Right renal cortex interstitium (tissue), 3 donors: ENCODE measurements around the gene SNAP47. TPM values are rescaled to one million over a fixed set of nuclear protein-coding genes. Genes with fewer than 3 reads are reported as not detected.
"Not testable (repeated sequence)": the region's sequence is repeated elsewhere in the genome, so short reads cannot be mapped to it uniquely, and the experiment has no call there.

Experiments
- DNase-seq, 3 donors: peaks; one replicate each; pipeline ENCODE4 v3.0.0-alpha.2; 2013; ENCODE audit warnings: low read depth in 3 of 3, low spot score in 2 of 3
- polyA plus RNA-seq, 3 donors: library from polyadenylated mRNA; unstranded; fragments of 120-200 nt; gene quantifications; one replicate each; pipeline ENCODE4 v1.2.1, GENCODE V29; 2013; ENCODE audit not compliant: insufficient read length in 3 of 3

SNAP47 gene, protein sequence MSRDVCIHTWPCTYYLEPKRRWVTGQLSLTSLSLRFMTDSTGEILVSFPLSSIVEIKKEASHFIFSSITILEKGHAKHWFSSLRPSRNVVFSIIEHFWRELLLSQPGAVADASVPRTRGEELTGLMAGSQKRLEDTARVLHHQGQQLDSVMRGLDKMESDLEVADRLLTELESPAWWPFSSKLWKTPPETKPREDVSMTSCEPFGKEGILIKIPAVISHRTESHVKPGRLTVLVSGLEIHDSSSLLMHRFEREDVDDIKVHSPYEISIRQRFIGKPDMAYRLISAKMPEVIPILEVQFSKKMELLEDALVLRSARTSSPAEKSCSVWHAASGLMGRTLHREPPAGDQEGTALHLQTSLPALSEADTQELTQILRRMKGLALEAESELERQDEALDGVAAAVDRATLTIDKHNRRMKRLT
- polyA plus RNA-seq = 10 to 100 TPM; 42.6 to 44.7 (median 43.0) TPM

- DNase-seq = peak; percentile 78 to 81 (median 79)
These were observed at the start of gene SNAP47, which contains the start of gene JMJD4 for GRCh38 chr1:227734856-227735538. SNAP47 (plus strand) TSS chr1:227735435; CDS start chr1:227747737, 12,302 bp downstream. JMJD4 (minus strand) TSS chr1:227735302; CDS start chr1:227735273, 29 bp downstream.

GRCh38 chr1:227685807-227686206, 49.4 kb upstream of the SNAP47 start:
- no peak for DNase-seq

DNA sequence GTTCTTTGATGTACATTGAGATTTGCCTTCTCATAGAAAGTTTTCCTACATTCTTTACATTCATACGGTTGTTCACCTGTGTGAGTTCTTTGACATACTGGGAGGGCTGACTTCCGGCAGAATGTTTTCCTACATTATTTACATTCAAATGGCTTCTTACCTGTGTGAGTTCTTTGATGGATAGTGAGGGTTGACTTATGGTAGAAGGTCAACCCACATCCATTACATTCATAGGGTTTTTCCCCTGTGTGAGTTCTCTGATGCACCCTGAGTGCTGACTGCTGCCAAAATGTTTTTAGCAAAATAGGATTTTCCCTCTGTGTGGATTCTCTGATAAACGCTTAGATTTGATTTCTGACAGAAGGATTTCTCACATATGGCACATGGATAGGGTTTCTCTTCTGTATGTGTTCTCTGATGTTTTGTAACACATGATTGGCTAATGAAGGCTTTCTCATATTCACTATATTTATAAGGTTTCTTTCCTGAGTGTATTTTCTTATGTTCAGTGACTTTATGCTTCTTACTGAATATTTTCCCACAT, 37.8 kb upstream of the SNAP47 start:
- DNase-seq = no peak

GRCh38 chr1:227701631-227702030, 33.6 kb upstream of the SNAP47 start:
- not testable (repeated sequence) for DNase-seq

DNA sequence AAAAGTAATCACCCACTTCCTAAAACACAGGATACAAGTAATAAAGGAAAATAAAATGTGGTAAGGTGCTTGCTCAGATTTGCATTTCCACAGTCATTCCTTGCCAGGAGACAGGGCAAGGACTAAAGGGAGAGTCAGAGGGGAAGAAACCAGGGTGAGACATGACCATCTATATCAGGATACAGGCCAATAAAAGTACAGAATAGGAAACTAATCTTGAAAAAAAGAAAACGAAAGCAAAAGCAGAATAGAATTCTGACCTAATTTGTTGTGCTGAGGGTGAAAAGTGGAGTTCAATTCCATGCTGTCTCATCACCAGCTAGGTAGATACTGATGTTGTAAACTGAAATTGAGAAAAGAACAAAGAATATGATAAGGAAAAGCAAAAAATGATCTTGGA, 27.4 kb upstream of the SNAP47 start:
- no peak for DNase-seq

DNA sequence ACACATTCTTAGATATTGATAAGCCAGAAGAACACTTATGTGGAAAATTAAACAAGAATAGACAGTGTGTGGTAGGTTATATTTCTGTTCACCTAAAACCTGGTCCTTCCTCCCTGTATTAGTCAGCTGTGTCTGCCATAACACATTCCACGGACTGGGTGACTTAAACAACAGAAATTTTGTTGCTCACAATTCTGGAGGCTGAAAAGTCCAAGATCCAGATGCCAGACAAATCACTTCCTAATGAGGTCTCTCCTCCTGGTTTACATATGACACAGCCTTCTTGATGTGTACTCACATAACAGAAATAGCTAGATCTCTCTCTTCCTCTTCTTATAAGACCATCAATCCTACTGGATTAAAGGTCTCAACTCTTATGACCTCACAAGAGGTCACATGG, 25.8 kb upstream of the SNAP47 start:
- no peak for DNase-seq

DNA sequence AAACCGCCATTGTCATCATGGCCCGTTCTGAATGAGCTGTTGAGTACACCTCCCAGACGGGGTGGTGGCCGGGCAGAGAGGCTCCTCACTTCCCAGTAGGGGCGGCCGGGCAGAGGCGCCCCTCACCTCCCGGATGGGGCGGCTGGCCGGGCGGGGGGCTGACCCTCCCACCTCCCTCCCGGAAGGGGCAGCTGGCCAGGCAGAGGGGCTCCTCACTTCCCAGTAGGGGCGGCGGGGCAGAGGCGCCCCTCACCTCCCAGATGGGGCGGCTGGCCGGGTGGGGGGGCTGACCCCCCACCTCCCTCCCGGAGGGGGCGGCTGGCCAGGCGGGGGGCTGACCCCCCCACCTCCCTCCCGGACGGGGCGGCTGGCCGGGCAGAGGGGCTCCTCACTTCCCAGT, 24.8 kb upstream of the SNAP47 start:
- DNase-seq = not testable (repeated sequence)

DNA sequence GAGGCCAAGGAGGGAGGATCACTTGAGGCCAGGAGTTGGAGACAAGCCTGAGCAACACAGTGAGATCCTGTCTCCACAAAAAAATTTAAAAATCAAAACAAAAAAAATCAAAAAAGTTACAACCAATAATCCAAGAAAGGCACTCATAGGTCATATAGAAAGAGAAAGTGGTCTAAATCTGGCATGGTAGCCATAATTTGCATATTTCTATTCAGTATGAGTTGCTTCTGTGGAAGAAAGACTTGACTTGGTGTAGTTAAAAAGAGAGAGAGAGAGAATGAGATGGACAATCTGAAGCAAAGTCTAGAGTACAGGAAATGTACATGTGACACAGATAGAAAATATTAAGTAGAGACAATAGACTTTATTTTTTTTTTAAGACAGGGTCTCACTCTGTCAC, 22.6 kb upstream of the SNAP47 start:
- DNase-seq = no peak

DNA sequence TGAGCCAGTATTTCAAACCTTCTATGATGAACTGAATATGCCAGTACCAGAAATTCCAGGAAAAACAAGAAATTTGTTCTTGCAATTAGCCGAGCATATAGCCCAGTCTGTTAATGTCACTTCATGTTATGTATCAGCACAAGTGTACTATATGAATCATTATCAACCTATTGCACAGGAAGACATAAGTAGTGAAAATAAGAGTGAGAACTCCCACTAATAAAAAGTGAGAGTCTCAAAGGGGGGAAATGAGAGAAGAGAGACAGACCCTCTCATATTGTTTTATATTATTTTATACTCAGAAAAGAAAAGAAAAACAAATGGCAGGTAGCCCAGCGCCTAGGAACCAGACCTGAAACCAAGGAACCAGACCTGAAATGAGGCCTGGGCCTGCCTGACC, 16.3 kb upstream of the SNAP47 start:
- no peak for DNase-seq

DNA sequence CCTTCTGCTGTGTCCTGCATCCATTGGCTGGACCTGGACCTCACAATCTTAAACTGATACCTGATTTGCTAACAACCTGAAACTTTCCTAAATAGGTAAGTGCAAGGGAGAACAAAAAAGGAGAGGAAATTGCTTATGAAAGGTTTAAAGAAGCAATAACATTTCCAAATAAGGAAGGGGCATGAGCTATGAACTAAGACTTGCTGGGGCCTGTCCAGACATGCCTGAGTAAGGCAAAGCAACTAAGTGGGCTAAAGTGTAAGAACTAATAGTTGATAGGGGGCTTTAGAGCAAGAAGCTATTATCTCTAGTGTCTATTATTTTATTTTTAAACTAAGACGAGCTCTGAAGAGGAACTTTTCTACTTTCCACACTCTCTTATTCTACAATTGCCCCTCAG, 11.8 kb upstream of the SNAP47 start:
- no peak for DNase-seq

DNA sequence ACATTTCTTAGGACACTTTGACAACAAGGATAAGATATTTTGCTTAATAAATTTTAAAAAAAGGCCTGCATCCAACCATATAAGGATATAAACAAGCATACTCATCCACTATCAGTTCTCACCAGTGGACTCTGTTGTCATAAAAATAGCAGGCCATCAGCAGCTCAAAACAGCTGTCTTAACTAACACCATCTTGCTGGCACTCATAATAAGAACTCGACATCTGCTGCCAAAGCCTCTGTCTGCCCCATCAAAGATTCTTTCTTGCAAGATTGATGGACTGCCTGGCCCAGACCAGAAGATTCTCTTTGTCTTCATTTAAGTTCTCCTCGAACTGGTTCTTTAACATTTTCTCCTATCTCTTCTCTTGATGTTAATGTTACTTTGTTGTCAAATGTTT, 10.2 kb upstream of the SNAP47 start:
- no peak for DNase-seq

- DNase-seq = no peak
These were observed 8.9 kb upstream of the SNAP47 start for GRCh38 chr1:227726318-227726717.

DNA sequence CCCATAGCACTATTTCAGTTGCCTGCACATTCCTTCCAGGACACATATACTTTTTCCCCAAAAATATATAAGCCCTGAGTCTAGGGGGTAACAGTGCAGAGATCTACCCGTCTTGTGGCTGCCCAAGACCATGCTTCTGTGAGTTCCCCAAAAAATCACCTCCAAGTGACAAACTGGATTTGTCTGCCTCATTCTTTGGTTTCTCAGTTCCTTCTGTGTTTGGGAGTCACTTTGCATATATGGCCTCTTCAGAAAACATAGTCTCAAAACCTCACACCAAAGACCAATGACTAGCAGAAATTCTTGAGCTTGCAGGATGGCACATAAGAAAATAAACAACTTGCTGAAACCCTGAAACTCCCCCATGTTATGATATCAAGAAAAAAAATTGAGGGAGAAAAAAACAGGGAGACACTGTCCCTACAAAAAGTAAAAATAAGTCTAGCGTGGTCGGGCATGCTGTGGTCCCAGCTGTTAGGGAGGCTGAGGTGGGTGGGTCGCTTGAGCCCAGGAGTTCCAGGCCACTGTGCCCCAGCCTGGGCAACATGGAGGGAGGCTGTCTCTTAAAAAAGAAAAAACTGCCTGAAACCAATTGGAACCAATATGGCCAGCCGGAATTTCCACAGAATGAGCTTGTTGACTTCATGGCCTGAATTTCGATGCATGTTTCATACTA, 8.2 kb upstream of the SNAP47 start:
- DNase-seq = no peak

GRCh38 chr1:227728059-227728891, 7.0 kb upstream of the SNAP47 start:
- peak in 1 of 3 donors; percentile 45 for DNase-seq

GRCh38 chr1:227728892-227729143, 6.4 kb upstream of the SNAP47 start:
- no peak for DNase-seq

DNA sequence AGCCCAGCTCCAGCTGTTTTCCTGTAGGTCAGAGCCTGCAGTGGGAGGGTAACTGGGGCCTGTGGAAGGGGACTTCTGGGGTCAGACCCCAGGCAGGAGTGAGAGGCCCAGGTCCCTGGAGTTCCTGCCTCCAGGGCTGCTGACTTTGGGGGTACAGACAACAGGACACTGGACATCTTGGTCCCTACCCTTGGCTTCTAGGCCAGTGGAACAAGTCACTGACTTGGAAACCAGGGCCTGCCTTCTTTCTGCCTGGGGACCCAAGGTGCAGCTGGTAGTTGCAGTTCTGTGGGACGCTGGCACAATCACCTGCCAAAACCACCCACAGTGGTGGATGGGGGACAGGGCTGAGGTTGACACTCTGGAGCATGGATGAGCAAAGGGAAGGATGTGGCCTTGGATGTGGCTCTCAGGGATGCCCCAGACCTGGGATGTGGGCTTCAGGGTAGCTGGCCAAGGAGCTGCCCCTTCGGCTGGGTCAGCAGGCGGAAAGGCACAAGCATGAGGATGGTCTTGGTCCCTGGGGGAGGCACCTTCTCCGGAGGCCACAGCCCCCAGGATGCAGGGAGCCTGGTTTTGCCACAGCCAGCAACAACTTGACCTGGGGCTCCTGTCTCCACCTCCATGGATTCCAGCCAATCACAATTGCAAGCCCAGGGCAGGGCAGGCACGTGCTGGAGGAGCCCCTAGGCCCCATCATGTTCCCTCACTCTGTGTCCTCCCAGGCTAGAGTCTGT, 5.9 kb upstream of the SNAP47 start:
- DNase-seq = no peak

DNA sequence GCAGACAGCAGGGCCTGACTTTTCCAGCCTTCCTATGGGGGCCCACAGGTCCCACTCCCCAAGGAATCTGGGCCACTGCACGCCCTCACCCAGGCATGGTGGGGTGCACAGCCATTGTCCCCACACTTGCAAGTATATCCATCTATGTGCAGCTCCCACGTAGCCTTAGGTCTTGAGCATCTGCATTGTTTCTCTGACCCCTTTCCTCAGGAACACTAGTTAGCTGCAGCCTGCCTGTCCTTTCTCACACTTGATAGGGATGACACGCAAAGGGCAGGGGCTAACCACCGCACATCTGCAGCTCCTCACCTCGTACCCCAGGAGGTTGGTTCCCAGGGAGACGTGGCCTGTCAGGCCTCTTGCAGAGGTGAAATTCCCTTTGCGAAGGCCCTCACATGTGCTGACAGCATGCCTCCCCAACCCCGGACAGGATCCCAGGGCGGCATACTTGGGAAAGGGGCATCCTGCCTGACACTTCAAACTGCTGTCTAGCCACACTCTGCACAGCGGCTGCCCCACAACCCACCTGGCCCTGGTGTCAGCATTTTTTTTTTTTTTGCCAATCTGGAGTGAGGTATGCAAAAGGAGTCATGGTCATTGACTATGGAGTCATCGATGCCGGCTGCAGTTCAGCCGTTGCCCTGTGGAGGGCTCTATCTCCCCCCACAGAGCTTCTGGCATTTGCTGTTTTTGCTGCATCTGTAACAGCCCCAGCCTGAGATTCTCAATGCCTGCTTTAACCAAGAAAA, 5.2 kb upstream of the SNAP47 start:
- no peak for DNase-seq

DNA sequence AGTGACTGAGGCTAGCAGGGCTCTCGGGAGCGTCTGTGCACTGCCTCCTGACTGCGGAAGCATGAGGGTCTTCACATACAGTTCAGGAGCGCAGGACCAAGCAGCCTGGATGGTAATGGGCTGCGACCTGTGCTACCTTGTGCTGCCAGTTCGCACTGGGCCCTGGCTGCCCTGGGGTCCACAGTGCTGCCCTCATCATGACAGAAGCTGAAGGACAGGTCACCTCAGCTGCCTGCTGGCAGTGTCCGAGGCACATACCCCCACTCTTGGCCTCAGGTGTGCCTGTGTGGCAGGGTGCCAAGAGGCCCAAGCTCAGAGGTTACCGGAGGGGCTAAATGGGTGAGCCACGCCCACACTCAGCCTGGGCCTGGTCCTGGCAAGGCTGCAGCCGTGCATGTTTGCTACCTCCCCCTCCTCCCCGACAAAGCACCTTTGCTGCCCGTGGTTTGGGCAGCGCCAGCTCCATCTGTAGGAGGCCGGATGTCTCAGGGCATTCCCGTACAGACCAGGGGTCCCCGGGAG, 4.5 kb upstream of the SNAP47 start:
- no peak for DNase-seq

GRCh38 chr1:227731241-227731677, 4.0 kb upstream of the SNAP47 start:
- DNase-seq = no peak
